ENCODE results near the gene RBM46.
"Not testable (repeated sequence)": the region's sequence is repeated elsewhere in the genome, so short reads cannot be mapped to it uniquely, and the experiment has no call there.

The RBM46 gene

GRCh38 chr4:154838155-154838554, 57.1 kb downstream of the RBM46 start:
- no peak for DNase-seq (ENCODE audit: low read depth in 2 of 2)

GRCh38 chr4:154838694-154839093, 57.6 kb downstream of the RBM46 start:
- no peak for DNase-seq (ENCODE audit: low read depth in 2 of 2)

- no peak for DNase-seq (ENCODE audit: low read depth in 2 of 2)
Observed at GRCh38 chr4:154854362-154854761, 73.3 kb downstream of the RBM46 start.

- DNase-seq (ENCODE audit: low read depth in 2 of 2), result no peak
Observed at GRCh38 chr4:154858166-154858565, 77.1 kb downstream of the RBM46 start.

- DNase-seq (ENCODE audit: low read depth in 2 of 2), result no peak
Observed at GRCh38 chr4:154868414-154869194, 87.5 kb downstream of the RBM46 start.

GRCh38 chr4:154869301-154869700, 88.2 kb downstream of the RBM46 start:
- DNase-seq (ENCODE audit: low read depth in 2 of 2), result no peak

- no peak for DNase-seq (ENCODE audit: low read depth in 2 of 2)
Observed at GRCh38 chr4:154872198-154872597, 91.1 kb downstream of the RBM46 start.

- DNase-seq (ENCODE audit: low read depth in 2 of 2), result not testable (repeated sequence)
Observed at GRCh38 chr4:154874049-154874448, 93.0 kb downstream of the RBM46 start.

- DNase-seq (ENCODE audit: low read depth in 2 of 2), result no peak
Observed at GRCh38 chr4:154877110-154877760, 96.2 kb downstream of the RBM46 start.
